Uterus (tissue), 2 donors: ENCODE data around the gene APC.

Experiments
- CTCF ChIP-seq, 4 experiments: fragments of 200-600 bp in 2 of 4; fragments of 450-650 bp in 2 of 4; sonication (generic) in 2 of 4; IDR thresholded peaks; one replicate each; pipeline ENCODE4 v1.5.1; 2016 to 2019; ENCODE audit warnings: antibody characterized with exemption in 4 of 4, mild to moderate bottlenecking in 2 of 4, moderate library complexity in 1 of 4
- POLR2A ChIP-seq, 2 donors: fragments of 450-650 bp; IDR thresholded peaks; one replicate each; pipeline ENCODE4 v1.6.1; 2016; ENCODE audit warnings: antibody characterized with exemption in 2 of 2, mild to moderate bottlenecking in 1 of 2, moderate library complexity in 1 of 2

DNA sequence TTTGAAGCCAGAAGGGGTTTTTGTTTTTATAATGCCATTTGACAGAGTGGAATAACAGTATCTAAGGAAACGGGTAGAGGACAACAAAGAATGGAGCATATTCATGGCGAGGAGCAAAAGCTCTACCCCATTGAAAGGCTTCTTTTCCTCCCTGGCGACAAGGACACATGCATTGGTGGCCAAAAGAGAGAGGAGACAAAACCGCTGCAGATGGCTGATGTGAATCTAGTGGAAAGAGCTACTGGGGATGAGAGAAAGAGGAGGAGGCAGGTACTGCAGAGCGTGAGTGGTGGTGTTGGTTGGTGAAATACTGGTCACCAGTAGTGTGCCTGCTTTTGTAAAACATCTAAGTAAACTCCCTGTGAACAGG lies 491 bp downstream of the APC start:
- TF ChIP-seq CTCF (IDR thresholded peaks at IDR 0.05) (no peak), POLR2A (IDR thresholded peaks at IDR 0.05) (no peak)
